ENCODE data around the gene RFC3.

Gene RFC3

DNA sequence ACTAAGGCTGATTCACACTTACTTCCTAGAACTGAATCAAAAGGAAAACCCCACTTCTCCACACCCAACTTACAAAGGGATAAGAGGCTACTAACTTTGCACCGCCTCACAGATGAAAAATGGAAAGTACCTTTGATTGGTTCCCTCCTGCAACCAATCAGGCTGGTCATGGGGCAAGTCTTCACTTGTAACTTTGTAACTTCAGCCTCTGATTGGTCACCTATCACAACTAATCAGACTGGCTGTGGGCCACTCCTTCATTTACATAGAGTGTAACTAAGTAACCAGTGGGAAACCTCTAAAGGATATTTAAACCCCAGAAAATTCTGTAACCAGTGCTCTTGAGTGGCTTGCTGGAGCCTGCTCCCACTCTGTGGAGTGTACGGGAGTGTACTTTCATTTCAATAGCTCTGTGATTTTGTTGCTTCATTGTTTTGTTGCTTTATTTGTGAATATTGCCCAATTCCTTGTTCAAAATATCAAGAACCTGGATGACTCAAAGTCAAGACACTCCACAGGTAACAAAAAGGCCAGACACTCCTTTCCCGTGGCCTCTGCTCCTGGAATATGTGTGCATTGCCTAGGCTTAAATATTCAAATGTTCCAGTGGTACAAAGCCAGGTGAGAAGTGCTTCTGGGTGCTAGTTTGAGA lies 50.5 kb downstream of the RFC3 start:
- no peak for DNase-seq (ENCODE audit: low read depth)

DNA sequence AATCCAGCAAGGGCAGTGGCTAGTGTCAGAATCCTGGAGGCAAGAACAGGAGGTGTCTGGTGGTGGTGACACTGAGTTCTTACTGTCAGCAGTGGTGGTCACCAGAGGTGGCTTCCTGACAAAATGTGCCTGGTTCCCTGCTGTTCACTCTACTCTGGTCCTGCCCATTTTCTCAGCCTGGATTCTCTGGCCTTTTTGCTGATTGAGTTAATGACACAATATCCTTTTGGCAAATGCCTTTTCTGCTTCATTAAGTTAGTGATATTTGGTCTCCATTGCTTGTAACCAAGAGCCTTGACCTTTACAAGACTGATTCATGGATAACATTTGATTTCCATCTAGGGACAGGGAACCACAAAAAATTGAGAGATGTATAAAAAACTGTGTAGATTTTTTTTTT lies 51.1 kb downstream of the RFC3 start:
- no peak for DNase-seq (ENCODE audit: low read depth)

DNA sequence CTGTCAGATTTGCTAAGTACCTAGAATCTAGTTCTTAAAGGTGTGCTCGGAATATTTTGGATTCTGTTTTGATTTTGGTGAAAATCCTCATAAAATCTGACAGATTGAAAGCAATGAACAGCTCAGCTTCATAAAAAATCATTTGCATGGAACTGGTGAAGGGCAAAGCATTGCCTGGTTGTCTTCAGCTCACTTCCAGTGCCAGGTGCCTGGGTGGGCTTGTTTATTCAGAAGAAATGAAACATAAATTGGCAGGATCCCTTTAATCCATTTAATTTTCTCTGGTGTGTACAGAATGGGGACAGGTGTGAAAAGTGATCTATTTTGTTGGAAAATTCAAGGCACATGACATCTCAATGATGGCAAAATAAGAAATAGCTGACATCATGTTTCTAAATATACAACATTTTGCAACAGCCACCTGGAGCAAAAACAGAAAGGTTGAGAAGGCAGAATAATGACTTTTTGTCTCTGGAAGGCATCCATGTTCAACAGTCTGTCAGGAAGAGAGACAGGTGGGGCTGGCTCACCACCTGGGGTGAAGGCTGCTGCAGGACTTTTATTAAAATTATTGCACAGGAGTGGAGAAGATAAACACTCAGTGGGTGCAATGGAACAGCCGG lies 52.2 kb downstream of the RFC3 start:
- no peak for DNase-seq (ENCODE audit: low read depth)

DNA sequence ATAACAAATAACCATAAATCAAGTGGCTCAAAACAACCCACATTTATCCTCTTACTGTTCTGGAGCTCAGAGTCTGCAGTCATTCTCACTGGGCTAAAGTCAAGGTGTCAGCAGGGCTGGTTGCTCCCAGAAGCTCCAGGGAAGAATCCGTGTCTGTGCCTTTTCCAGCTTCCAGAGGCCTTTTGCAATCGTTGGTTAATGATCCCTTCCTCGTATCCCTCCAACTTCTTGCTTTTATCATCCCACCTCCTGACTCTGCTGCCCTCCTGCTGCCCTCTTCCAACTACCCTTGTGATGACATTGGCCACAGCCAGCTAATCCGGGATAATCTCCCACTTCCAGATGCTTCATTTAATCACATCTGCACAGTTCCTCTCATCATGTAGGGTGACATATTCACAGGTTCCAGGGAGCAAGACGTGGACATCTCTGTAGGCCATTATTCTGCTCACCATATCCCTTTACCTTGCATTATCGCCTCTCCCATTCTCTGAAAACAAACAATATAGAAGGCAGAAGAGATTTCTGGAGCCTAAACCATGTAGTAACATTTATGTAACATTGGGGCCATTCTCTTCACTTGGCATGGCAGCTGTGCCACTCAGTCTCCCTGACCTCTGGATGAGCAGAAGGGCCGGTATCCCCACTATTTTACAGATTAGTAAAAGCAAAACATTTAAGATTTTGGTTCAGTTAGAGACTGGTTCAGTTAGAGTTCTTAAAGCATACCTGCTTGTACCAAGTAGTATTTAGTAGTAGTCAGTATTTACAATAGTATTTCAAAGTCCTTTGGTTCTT lies 53.5 kb downstream of the RFC3 start:
- DNase-seq (ENCODE audit: low read depth): no peak

DNA sequence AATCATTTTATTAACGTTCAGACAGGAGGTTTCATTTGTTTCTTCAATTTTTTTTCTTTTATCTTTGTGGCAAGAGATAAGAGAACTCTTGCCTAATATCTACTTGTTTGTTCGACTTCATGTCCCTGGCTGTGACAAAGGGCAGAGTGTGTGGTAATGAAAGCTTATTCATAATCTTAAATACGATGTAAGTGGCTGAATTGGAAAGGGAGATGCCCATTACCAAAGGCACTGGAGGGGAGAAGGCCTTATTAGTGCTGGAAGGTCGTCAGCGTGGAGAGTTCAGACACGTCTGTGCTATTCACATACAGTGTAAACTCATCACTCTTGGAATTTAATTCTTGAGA lies 54.0 kb downstream of the RFC3 start:
- DNase-seq (ENCODE audit: low read depth): no peak

DNA sequence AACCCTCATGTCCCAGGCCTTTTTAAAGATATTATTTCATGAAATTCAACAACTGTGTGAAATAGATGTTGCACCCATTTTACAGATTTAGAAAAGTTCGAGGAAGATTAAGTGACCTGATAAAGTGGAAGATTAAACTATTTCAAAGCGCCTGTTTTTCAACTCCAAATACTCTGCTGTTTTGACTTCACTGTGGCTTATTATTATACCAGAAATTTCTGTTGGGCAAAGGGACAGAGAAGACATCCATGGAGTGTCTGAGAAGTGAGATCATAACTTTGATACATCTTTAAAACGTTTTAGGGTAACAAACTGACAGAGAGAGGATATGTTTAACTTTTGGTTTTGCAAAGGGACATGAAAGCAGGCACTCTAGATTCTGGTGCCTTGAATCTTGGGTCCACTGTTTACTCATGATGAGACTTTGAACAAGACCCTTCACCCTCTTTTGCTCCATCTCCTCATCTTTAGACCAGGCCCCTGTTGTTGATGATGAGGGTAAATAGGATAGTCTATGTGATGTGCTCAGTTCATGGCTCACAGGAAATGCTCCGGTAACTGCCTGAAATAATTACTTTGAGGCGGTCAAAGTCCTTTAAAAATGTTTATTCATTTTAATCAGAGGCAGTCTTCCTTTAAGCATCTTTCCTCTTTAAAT lies 55.4 kb downstream of the RFC3 start:
- DNase-seq (ENCODE audit: low read depth): no peak

DNA sequence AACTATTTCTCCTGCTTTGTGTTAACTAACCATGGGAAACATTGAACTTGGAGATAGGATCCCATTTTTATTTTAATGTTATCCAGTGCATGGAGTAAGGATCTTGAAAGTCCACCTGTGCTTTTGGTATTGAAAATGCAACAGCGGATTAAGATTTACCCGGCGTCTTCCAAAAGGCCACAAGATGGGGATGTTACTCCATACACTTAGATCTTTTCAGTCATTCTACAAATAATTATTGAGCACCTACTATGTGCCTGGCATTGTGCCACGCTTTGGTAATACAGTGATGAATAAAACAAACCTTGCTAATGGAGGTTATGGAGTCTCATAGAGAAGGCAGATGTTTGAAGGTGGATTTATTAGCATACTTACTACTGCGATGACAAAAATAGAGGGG lies 56.9 kb downstream of the RFC3 start:
- DNase-seq (ENCODE audit: low read depth): no peak

DNA sequence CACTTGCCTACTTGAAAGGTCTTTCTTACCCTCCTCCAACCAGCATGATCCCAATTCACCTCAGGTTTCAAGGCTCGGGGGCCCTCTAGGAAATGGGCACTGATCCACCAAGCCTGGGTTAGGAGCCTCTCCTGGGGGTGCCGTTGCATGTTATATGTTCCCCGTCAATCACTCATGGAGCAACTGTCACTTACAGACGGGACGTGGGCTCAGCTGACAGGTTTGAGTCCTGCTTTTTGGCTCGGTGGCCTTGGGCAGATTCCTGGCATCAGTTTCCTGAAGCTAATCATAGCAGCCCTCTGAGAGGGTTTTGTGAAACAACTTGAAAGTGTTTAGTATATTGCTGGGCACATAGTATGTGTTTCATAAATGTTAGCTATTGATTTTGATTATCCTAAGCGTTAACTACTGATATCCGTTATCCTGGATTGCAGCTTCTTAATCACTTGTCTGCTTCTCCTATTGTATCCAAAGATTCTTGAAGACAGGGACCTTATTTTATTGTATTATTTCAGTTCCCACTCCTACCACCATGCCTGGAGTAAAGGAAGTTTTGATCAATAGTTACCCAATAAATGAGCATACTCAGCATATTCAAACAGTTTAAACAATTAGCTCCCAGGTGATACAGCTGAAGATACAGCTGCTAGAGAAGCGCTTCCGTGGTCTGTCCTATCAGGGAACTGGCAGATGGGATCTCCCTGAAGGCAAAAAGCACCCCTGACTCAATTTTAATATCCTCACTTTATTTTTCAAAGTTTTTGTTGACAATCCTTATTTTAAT lies 57.9 kb downstream of the RFC3 start:
- DNase-seq (ENCODE audit: low read depth): no peak

DNA sequence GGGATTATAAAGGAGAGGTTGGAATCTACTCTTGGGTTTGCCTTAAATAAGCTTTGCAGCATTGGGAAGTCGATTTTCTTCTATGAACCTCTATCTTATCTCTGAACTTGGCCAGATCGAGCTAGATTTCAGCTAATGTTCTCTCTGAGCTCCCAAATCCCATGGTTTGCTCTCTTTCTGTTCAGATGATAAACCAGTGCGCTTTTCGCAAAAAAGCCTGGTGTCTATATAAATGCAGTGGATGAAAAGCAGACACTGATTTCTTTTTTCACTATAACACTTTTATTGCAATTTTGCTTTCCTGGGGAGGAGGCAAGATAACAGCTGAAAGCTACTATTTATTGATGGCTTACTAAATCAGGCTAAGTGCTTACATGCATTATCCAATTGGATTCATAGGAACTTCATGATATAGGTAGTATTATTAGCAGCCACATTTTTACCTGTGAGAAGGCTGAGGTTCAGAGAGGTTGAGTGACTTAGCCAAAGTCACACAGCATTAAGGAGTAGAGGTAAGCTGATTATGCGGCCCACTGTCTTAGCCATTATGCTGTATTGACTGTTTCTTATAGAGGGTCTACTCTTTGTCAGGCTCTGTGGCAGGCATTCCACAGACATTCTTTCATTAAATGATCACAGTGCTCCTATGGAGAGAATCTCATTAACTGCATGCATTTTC lies 58.9 kb downstream of the RFC3 start:
- DNase-seq (ENCODE audit: low read depth): no peak

DNA sequence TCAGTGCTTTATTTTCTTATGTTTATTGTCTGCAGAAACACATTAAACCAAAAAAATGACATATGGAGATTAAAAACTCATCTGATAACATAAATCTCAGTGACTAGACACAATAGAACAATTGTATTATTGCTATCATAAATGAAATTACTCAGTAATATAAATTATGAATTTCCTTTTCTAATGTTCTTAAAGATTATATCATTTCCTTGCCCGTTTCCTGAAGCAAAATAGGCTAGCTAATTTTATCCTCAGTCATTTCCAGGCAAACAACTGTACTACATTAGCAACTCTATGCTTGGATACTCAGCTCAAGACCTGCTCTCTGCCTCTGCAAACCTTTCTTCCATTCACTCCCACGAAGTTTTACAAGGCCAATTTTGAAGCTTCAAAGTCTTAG lies 61.2 kb downstream of the RFC3 start:
- DNase-seq (ENCODE audit: low read depth): no peak

DNA sequence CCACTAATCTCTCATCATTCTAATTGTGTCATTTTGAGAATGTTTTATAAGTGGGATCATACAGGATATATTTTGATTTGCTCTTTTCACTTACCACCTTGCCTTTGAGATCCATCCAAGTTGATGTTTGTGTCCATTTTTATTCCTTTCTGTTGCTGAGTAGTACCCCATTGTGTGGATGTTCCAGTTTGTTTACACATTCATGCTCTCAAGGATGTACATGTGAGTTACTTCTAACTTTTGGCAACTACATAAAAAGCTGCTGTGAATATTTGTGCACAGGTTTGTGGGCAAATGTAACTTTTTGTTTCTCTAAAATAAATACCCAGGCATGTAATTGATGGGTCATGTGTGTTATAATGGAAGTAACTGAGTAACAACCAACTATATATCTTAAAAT lies 64.9 kb downstream of the RFC3 start:
- no peak for DNase-seq (ENCODE audit: low read depth)

DNA sequence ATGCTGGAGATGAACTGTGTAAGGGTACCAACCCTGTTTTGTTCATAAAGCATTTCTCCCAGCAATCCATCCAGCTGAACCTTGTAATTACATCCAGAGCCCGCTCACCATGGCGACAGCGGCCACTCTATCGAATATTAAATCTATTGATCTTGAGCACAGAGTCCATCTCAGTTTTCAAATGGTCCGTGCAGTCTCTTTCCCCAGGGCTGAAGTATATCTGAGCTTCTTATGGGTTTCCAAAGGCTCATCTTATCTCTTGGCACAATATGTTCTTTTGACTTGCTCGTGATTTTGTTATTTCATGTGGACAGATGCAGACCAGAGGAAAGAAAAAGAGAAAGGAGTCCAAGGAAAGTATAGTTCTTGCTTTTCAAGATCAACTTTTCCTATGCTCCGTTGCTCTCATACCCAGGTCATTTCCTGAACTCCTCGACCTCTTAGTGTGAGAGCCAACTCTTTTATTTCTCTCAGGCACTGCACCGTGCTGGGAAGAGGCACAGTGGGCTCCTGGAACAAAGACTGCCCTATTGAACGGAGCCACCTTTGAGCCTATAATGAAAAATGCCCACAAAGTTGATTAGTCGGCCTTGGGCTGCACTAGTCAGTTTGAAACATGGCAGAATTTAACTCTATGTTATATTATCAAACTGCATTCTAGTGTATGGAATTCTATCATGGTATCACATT lies 66.7 kb downstream of the RFC3 start:
- DNase-seq (ENCODE audit: low read depth): no peak

All from fibroblast of gingiva (primary cell).